GM19023 (cell line): Measurements from ENCODE around the gene TNF.
"Not testable (repeated sequence)": the region's sequence is repeated elsewhere in the genome, so short reads cannot be mapped to it uniquely, and the experiment has no call there.

ENCODE experiments used
- ATAC-seq: cut with Tn5 transposase; IDR thresholded peaks from one replicate; pipeline ENCODE4 v1.9.1; 2021; ENCODE audit warnings: mild to moderate bottlenecking, moderate library complexity; ENCODE audit not compliant: unreplicated experiment

TNF gene

GRCh38 chr6:31543639-31544038 lies 31.7 kb upstream of the TNF start:
- ATAC-seq: no peak

GRCh38 chr6:31544676-31545075 lies 30.7 kb upstream of the TNF start:
- ATAC-seq: no peak

- no peak for ATAC-seq
These were observed 30.1 kb upstream of the TNF start for GRCh38 chr6:31545291-31545690.

- peak; percentile 39 for ATAC-seq
These were observed 28.9 kb upstream of the TNF start, which contains the start of gene ATP6V1G2 for GRCh38 chr6:31546339-31546957. Gene ATP6V1G2 (minus strand): TSS chr6:31546608. CDS start chr6:31546559, 49 bp downstream.

- ATAC-seq: peak; percentile 72
These were observed 28.2 kb upstream of the TNF start, which contains the start of gene NFKBIL1 for GRCh38 chr6:31546958-31547726. Gene NFKBIL1 (plus strand): TSS chr6:31547608. CDS start chr6:31547695, 87 bp downstream.

DNA sequence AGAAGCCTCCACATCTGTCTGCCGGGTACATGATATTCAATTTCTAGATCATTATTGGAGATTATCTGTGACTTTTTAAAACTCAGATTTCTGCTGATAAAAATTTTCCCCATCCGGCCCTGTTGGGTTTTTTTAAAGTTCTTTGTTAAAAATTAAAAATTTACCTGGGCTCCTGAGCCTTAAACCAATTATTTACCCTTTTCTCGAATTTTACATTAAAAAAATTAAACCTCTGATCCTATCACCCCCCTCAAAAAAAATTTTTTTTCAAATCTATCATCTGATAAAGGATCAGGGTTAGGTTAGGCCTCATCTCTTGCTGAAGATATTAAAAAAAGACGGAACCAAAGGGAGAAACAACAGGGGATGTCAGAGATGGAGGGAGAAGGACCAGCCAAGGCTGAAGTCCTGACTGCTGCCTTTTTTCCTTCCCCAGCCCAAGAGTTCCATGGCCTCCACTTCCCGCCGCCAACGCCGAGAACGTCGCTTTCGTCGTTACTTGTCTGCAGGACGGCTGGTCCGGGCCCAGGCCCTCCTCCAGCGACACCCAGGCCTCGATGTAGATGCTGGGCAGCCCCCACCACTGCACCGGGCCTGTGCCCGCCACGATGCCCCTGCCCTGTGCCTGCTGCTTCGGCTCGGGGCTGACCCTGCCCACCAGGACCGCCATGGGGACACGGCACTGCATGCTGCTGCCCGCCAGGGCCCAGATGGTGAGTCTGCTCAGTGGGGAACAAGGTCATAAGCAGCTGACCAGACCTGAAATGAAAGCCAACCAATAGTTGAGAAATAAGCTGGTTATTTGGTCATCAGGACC lies 27.4 kb upstream of the TNF start:
- no peak for ATAC-seq

DNA sequence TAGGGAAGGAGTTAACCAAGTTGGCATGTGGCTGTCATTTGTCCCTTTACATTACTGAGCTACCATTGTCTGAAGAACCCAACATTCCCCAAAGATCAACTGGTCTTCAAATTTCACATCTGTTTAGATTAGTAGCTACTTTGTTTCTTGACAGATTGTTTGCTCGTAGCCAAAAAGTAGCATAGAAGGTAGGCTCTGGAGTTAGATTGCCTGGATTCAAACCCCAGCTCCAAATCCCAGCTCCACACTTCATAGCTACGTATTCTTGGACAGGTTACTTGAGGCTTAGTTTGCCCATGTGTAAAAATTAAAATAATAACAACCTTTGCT lies 26.9 kb upstream of the TNF start:
- no peak for ATAC-seq

DNA sequence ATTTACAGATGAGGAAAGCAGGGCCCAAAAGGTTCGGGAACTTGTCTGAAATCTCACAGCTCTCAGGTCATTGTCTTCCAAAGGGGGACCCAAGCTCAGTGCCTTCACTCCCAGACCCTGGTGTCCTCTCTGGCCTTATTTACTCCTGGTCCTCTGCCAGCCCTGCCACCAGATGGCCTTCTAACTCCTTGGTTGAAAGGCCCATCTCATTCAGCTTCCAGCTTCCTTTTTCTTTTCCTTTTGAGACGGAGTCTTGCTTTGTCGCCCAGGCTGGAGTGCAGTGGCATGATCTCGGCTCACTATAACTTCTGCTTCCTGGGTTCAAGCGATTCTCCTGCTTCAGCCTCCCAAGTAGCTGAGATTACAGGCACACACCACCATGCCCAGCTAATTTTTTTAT lies 24.0 kb upstream of the TNF start:
- ATAC-seq: not testable (repeated sequence)

DNA sequence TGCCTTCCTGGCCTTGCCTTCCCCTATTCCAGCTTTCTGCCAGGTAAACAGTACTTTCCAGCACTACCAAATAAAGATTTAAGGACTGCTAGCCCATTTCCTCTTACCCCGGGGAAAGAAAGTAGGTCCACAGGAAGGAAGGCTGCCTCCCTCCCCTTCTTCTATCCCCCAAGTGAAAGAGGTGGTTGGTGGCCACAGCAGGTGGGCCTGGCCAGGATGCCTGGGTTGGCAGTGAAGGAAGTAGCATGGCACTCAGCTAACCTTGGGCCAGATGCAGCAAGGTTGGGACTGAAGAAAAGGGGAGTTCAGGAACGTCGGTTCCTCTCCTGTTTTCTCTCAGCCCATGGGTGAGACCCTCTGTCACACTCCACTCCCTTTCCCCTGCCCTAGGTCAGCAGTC lies 19.1 kb upstream of the TNF start:
- ATAC-seq: no peak

- no peak for ATAC-seq
These were observed 17.7 kb upstream of the TNF start for GRCh38 chr6:31557443-31558317.

GRCh38 chr6:31558318-31558625 lies 17.1 kb upstream of the TNF start:
- no peak for ATAC-seq

GRCh38 chr6:31558631-31559500 lies 16.5 kb upstream of the TNF start:
- ATAC-seq: no peak

- ATAC-seq: no peak
These were observed 15.8 kb upstream of the TNF start for GRCh38 chr6:31559606-31559957.

DNA sequence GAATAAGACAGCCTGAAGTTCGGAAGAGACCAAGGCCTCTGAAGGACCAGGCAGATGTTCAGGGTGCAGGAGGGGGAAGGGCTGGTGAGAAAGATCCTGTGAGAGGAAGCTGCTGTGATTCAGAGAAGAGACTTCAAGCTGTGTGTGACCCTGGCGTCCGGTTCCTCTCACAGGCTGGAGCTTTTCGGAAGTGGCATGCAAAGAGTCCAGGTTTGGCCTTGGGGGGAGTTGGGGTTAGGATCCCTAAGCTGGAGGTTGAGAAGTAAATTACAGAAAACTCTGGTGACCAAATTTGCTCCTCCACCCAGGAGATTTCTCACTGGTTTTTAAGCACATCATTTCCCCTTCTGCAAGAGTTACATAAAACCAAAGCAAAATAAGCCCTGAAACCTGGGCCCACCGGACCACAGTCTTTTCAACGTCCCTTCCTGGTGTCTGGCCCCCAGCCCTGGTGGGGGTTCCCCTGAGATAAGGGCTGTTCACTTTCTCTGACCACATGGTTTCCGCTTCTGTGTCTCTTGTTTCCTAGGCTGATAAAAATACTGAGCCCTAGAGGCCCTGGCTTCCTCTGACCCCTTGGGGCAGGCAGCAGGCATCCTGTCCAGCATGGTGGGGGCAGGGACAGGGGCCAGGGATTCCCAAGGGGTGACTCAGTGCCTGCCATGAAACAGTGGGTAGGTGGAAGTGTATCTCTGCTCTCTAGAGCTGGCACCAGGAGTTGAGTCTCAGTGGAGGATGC lies 15.2 kb upstream of the TNF start:
- ATAC-seq: peak; percentile 68

DNA sequence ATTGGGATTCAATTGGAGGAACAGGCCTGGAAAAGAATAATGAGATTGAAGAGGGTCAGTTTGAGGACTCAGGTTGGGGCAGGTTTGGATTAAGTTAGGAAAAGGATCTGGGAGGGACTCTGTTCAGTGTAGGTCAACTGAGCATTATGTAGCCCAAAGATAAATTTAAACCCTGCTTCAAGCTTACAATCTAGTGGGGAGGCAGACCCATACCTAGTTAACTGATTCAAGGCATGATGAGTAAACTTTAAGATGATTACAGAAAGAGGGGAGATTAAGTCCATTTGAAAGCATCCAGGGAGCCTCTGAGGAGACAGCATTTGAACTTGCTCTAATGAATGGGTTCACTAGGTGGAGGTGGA lies 14.7 kb upstream of the TNF start:
- ATAC-seq: no peak

- no peak for ATAC-seq
These were observed 7.6 kb upstream of the TNF start for GRCh38 chr6:31567531-31568370.

DNA sequence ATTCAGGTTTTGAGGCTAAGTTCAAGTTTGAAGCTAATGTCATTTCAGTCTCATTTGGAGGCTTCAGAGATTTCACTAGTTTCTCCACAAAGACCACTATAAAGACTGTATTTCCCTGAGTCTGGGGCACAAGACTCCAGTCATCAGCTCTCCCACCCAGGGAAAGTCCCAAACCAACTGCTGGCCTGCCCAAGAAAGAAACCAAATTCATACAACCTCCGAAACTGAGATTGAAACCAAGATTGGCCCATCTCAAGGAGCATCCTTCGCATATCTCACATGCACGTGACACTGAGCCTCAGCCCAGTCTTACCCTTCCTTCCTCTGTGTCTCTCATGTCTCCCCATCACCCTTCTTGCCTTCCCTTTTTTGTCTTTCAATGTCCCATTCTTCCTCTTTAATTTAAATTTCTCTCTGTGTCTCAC lies 6.8 kb upstream of the TNF start:
- peak; percentile 58 for ATAC-seq

DNA sequence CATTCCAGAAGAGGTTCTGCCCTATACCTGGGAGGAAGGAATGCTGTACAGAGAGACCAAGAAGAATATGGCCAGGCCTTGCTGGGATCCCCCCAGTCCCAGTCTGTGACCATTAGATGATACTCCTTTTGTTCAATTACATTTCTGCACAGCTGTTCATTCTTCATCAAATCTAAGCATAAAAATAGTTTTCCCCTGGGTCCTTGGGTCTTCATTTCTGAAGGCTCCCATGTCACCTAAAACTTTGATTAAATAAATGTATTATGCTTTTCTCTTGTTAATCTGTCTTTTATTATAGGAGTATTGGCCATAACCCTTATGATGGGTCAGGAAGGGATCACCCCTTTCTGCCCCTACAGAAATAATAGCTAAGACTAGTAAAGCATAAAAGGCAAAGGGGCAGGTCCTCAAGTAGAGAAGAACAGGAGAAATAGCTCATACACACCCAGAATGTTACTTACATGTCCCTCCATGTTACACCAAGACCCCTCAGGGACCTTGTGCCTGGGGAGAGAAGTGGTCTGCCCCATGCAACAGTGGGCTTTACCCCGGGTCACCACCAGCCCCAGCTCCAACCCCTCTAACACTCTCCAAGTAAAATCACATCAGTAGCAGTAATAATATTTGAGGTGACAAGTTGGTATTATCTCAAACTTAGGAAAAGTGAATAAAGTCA lies 5.4 kb upstream of the TNF start:
- ATAC-seq: no peak
